ENCODE results near the gene SLC12A6.
"Not testable (repeated sequence)": the region's sequence is repeated elsewhere in the genome, so short reads cannot be mapped to it uniquely, and the experiment has no call there.

Gene SLC12A6

DNA sequence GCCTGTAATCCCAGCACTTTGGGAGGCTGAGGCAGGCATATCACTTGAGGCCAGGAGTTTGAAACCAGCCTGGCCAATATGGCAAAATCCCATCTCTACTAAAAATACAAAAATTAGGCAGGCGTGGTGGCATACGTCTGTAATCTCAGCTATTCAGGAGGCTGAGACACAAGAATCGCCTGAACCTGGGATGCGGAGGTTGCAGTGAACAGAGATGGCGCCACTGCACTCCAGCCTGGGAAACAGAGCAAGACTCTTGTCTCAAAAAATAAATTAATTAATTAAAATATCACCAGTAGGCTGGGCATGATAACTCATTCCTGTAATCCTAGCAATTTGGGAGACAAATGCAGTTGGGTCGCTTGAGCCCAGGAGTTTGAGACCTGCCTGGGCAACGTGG lies 144.3 kb downstream of the SLC12A6 start:
- not testable (repeated sequence) for DNase-seq (ENCODE audit: low read depth in 3 of 3)

DNA sequence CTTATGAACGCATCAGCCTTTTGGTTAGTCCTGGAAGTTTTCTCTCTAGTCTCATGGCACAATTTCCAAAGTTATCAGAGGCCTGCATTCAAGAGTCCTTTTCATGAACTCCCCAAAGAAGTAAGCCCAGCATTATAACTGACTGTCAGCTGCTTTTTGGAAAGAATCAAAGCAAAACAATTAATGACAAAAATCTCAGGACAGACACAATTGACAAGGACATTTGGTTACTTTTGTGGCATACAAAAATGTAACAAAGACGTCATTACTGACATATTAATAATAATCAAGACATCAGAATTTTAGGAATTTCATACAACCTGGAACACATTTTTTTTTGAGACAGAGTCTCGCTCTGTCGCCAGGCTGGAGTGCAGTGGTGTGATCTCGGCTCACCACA lies 148.9 kb downstream of the SLC12A6 start:
- no peak for DNase-seq (ENCODE audit: low read depth in 3 of 3)

DNA sequence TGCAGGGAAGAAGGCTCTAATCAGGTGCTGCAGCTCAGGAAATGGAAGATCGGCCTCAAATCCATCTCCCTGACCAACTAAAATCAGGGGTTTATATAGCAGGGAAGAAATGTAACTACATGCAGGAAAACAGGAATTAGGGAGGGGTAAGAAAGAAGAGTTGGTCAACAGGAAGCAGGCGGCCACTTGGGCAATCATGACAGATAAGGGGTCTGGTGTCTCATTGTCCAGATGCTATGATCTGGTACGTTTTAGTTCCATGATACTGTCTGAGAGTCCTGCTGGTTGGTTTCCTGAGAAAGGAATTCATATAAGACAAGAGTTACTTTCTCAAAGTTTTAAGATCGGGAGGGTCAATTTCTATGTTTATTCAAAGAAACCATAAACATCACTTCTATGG lies 151.9 kb downstream of the SLC12A6 start:
- DNase-seq (ENCODE audit: low read depth in 3 of 3) = no peak

DNA sequence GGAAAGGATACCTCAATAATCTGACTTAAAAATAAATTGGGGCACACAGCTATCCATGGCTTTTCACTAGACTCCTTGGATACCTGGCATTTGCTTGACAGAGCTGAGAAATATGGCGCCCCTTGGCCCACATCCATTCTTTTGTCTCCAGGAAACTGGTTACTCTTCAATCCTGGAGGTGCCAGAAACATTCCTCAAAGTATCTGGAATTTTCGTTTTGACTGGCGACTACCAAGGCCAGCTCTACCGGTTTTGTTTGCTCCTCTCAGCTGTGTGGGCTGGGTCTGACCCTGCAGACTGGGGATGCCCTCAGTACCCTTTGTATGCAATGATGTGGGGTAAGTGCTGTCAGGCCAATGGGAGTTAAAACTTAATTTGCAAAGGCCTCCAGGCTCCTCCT lies 154.6 kb downstream of the SLC12A6 start:
- DNase-seq (ENCODE audit: low read depth in 3 of 3) = no peak
